Measurements from ENCODE around the gene CDH4.
"Not testable (repeated sequence)": the region's sequence is repeated elsewhere in the genome, so short reads cannot be mapped to it uniquely, and the experiment has no call there.

Gene CDH4

DNA sequence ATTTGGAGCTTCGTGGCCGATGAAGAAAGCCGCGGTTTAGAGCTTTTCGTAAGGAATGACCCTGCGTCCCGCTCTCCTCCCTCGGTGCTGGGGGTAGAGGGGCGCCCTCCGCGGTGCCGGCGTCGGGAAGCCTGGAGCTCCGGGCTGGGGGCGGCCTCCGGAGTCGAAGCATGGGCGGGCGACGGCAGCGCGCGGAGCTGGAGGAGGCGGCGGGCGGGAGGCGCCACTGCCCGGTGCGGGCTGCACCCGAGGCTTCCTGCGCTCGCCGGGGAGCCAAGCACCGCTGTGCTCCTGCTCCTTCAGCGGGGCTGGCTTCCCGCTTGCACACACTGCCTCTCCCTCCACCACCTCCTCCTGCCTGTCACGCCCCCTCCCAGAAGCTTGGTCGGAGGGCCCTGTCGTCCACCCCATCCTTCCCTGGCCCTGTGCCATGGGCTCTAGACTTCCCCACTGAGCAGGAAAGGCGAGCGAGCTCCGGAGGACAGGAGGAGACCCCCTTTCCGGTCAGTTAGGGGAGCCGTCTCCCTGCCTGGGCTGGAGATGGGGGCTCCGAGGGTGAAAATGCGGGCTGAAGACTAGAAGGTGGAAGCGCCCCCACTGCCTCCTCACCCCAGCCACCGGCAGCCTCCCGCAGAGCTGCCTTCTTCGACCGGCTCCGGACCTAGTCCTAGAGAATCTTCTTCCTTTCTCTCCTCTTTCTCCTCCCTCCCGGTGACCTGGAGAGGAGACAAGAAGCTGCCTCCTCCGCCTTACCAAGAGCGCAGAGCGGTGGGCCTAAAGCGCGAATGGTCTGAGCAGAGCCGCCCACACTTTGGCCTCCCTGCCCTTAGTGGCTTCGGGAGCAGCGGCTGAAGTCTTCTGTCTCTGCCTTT lies 1.8 kb downstream of the CDH4 start:
- no peak for DNase-seq (ENCODE audit: low spot score)

DNA sequence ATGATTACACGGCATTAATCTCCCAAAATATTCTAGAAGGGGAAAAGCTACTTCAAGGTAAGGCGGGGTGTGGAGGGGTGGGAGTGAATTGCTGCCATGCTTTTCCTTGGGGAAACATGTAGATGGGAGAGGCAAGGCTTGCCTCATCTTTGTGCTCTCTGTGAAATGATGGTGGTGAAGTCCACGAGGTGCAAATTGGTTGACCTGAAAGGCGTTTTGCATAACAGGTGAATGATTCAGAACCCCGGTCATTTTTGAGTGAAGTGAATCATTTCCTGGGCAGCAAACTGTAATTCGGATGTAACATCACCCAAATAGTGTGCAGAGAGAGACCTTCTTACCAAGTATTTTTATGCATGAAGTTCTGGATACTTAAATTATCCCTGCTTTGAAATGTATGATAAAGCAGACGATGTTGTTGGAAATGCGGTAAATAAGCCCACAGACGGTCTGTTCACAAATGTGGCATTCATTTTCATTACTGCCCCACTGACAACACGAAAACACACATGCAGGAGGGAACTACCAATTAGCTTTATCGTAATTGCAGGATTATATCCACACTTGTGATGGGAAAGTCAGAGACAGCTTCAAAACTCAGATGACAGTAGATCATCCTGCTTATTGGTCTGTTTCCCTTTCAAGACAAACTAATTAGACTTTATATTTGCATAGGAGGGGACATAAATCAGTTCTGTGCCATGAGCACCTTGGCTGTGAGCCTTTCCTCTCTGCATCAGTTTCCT lies 3.0 kb downstream of the CDH4 start:
- no peak for DNase-seq (ENCODE audit: low spot score)

GRCh38 chr20:61256365-61256764 lies 4.3 kb downstream of the CDH4 start:
- DNase-seq (ENCODE audit: low spot score): no peak

- no peak for DNase-seq (ENCODE audit: low spot score)
Measured at GRCh38 chr20:61256824-61257223, 4.8 kb downstream of the CDH4 start.

DNA sequence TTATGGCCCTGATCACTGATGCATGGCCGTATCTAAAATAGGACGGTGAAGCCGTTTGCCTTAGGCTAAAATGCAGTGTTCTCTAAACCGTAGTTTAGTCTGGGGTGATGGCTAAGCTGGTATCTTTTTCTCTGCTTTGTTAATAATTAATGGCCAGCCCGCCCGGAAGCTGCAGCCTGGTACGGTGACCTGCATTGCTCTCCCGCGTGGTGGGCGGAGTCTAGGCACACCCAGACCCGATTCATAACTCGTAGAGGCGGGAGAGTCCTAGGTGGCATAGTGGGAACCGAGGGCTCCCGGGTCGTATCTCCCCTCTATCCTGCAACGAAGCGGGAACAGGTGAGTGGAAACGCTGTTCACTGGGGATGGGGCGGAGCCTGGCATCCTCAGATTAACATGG lies 5.5 kb downstream of the CDH4 start:
- no peak for DNase-seq (ENCODE audit: low spot score)

DNA sequence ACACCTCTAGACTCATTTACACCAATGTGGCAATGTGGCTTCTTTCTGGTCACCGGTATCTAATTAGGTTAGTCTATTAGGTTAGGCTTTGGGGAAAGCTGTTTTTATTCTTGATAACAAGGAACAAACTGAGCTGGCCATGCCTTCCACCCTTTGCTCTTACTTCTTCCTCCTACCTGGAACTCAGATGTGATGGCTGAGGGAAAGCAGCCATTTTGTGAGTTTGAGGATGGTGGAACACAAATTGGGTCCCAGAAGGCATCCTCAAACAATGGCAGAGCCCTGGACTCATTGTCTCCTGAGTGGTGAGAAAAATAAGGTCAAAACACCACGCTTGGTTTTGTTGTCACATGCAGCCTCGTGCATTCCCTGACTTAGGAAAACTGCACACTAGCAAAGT lies 7.7 kb downstream of the CDH4 start:
- DNase-seq (ENCODE audit: low spot score): no peak

- no peak for DNase-seq (ENCODE audit: low spot score)
Measured at GRCh38 chr20:61260905-61261304, 8.8 kb downstream of the CDH4 start.

DNA sequence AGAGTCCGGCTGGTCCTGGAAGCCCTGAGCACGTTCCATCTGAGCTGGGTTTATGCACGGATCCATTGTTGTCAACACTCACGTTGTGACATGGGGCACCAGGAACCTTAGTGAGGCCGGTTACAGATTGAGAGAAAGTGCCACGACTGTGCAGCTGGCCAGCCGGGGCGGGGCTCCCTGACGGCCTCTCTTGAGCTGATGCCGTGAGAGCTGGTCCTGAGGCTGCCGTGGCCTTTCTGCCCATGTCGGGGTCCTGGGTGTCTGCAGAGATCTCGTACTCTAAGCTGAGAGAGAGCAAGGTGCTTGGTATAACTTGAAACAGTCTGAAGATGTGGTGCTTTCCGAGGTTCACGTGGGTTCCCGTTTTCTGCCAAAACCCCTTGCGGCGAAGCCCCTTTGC lies 10.0 kb downstream of the CDH4 start:
- no peak for DNase-seq (ENCODE audit: low spot score)

GRCh38 chr20:61262514-61262913 lies 10.5 kb downstream of the CDH4 start:
- no peak for DNase-seq (ENCODE audit: low spot score)

GRCh38 chr20:61263084-61263695 lies 11.1 kb downstream of the CDH4 start:
- DNase-seq (ENCODE audit: low spot score): no peak

DNA sequence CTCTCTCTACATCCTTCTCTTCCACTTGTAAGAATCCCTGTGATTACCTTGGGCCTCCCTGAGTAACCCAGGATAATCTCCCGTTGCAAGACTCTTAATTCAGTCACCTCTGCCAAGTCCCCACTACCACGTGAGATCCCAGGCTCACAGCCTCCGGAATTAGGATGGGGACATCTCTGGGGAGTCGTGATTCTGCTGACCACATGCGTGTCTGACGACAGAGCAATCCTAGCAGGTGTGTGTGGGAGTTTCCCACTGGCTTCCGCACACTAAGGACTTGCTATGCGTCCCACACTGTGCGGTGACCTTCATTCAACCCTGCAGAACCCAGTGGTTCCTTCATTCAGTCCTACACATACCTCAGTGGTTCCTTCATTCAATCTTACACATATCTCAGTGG lies 11.9 kb downstream of the CDH4 start:
- no peak for DNase-seq (ENCODE audit: low spot score)

- DNase-seq (ENCODE audit: low spot score): no peak
Measured at GRCh38 chr20:61267241-61267640, 15.2 kb downstream of the CDH4 start.

- DNase-seq (ENCODE audit: low spot score): no peak
Measured at GRCh38 chr20:61268024-61268423, 16.0 kb downstream of the CDH4 start.

GRCh38 chr20:61271312-61272231 lies 19.5 kb downstream of the CDH4 start:
- no peak for DNase-seq (ENCODE audit: low spot score)

DNA sequence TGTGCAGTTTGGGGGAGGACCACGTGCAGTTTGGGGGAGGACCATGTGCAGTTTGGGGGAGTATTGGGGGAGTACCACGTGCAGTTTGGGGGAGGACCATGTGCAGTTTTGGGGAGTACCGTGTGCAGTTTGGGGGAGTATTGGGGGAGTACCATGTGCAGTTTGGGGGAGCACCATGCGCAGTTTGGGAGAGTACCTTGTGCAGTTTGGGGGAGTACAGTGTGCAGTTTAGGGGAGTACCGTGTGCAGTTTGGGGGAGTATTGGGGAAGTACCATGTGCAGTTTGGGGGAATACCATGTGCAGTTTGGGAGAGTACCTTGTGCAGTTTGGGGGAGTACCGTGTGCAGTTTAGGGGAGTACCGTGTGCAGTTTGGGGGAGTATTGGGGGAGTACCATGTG lies 21.0 kb downstream of the CDH4 start:
- DNase-seq (ENCODE audit: low spot score): not testable (repeated sequence)

- not testable (repeated sequence) for DNase-seq (ENCODE audit: low spot score)
Measured at GRCh38 chr20:61273666-61274065, 21.6 kb downstream of the CDH4 start.

DNA sequence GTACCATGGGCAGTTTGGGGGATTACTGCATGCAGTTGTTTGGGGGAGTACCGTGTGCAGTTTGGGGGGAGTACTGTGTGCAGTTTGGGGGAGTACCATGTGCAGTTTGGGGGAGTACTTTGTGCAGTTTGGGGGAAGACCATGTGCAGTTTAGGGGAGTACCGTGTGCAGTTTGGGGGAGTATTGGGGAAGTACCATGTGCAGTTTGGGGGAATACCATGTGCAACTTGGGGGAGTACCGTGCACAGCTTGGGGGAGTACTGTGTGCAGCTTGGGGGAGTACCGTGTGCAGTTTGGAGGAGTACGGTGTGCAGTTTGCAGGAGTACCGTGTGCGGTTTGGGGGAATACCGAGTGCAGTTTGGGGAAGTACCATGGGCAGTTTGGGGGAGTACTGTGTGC lies 22.3 kb downstream of the CDH4 start:
- DNase-seq (ENCODE audit: low spot score): no peak

DNA sequence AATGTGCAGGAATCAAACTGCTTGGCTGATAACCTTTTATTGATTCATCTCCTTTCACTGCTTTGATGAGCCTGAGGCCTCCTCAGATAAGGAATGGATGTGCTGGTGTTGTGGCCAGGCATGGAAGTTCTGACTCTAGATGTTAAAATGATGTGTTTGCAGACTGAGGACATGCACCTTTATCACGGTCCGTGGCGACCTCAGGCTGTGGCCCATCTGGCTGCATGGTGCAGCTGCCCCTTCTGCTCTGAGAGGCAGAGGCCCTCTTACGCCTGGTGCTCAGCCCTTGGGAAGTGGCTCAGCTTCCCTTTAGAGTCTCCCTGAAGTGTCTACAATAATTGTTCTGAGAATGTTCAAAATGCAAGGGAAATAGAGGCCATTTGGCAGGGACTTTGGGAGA lies 26.2 kb downstream of the CDH4 start:
- DNase-seq (ENCODE audit: low spot score): no peak

DNA sequence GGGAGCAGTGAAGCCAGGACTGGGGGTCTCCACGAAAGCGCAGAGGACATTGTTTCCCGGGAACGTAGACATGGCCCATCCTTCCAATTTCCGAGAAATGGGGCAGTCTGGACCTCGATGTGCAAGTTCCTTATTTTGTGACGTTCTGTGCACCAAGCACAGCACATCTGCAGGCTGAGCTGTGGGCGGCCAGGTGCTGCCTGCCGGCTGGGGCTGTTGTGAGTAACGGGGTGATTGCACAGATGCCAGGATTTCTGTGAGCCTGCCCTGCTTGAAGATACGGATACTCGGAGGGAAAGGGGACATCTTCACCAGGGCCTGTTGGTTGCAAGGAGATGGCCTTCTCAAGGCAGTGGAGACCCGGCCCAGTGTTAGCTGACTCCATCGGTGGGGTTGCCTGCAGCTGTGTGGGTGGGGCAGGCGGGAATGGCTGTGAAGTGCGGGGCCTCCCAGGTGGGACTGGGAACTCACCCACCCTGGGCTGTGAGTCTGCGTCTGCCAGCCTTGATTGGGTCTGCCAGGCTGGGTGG lies 27.6 kb downstream of the CDH4 start:
- no peak for DNase-seq (ENCODE audit: low spot score)

DNA sequence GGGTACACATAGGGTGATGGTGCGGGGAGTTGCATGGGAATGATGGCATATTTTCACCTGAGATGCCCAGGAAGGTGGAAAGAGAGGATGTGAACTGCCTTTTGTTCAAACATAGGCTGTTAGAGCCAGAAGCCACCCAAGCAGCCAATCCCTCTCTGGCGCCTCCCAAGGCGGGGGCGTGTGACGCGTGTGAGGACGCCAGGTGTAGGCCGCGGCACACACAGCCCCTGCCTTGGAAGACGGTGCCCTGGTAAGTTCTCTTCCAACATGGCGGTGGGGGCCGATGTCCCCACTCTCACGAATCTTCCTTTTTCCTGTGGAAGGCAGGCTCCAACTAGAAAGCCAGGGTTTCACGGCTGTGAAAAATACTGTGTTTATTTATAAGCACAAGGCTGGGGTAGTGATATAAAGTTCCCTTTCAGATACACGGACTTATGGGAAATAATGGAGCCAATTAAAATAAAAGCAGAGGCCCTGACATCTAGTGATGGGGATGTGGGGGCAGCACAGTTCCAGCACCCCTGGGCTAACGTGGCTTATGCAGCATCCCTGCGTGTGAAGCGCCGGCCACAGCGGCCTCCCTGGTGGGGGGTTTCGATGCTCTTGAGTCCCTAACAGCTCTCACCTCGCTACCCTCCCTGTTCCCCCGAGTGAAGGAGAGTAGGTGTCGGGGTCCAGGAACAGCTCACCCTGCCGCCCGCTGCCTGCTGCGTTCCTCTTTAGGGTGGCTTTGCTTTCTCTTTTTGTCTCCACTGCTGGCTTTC lies 28.3 kb downstream of the CDH4 start:
- no peak for DNase-seq (ENCODE audit: low spot score)

DNA sequence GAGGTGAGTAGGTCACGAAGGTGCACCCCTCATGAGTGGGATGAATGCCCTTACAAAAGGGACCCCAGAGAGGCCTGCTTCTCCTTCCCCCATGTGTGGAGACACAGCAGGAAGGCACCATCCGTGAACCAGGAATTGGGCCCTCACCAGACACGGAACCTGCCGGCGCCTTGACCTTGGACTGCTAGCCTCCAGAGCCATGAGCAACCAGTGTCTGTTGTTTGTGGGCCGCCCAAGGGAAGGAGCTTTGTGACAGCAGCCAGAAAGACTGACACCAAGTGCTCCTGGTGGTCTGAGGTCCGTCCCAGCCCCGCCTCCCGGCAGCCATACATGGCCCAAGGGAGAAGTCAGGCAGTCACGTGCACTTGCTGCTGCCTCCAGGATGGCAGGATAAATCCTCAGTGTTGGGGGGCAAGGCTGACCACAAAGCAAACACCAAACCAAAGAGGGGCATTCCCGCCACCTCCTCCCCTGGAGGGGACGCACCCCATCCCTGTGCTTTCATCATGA lies 29.3 kb downstream of the CDH4 start:
- no peak for DNase-seq (ENCODE audit: low spot score)
